GM19193 (cell line): ENCODE measurements around the gene COL23A1.
A peak's percentile ranks its signal among the peaks of the same experiment; 100 is the strongest.

ENCODE experiments used
- POLR2A ChIP-seq: IDR thresholded peaks from 4 replicates; pipeline ENCODE4 v1.6.1; 2011; ENCODE audit not compliant: insufficient read depth, insufficient read length; ENCODE audit errors: extremely low read depth

COL23A1 gene

DNA sequence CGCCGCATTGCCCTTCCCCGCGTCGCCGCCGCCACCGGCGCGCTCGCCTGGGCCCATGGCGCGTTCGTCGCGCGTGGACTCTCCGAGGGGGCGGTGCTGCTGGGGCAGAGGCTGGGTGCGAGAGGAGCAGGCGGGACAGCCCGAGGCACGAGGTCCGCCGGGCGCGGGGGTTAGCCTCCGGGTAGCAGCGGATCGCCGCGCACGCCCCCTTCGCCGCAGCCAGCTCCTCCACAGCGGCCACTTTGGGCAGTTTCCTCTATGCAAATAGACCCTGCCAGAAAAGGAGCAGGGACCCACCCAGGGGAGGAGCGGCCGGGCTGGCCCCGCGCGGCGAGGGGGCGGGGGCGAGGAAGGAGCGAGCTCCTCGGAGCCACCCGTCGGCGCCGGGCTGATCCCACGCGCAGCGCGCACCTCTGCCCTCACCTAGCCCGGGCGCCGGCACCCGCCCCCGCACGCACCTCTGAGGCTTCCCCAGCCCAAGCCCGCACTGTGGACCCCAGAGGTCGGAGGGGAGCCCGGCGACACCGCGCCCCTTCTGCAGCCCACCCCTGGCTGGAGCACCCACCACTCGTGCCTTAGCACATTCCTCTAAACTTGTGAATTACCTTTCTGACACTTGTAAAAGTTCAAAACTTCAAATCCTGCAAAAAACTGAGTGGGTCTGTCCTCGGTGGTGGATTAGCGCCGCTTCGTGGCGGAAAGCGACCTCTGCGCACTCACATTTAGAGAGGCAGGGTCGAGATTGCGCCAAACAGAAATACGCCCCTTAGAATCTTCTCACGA lies at the start of gene COL23A1:
Gene COL23A1 (minus strand): TSS at position 253 of the 783 bp plus-strand sequence.
- no peak for TF ChIP-seq POLR2A

DNA sequence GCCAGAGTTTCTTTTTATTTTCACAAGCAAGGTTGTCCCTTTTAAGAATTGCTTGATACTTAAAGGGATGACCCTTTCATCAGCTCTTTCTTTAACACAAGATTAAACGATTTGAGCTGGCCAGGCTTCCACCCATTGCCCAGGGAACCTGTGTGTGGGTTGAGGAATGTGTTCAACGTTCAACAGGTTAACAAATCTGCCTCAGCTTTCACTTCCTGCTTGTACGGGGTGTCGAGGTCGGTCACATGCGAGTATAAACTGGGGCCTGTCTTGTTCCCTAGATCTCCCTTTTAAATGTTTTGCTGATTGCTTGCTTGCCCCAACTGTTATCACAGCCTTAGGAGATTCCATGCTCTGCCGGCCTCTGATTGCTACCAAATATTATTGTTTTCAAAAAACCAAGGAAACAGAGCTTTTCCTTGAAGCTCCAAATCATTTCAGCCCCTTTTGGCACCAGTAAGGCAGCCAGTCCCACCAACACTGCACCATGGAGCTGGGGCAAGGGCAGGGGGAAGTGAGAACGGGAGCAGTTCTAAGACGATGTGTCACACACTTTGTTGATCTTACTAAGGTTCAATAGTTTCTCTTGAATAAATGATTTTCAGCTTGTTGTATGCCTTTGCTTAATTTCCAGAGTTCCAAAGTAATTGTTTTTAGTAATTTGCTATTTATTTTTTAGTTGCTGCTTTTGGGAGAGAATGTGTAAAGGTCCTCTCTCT lies 47.3 kb upstream of the COL23A1 start:
- TF ChIP-seq POLR2A, result no peak

DNA sequence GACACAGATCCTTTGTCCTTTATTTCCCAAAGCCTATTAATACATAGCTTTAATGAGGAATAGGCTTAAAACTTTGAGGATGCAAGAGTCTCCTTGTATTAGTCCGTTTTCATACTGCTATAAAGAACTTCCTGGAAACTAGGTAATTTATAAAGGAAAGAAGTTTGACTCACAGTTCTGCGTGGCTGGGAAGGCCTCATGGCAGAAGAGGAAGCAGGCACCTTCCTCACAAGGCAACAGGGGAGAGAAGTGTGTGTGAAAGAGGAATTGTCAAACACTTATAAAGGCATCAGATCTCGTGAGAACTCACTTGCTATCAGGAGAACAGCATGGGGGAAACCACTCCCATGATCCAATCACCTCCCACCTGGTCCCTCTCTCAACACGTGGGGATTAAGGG lies 42.1 kb upstream of the COL23A1 start:
- TF ChIP-seq POLR2A, result no peak

DNA sequence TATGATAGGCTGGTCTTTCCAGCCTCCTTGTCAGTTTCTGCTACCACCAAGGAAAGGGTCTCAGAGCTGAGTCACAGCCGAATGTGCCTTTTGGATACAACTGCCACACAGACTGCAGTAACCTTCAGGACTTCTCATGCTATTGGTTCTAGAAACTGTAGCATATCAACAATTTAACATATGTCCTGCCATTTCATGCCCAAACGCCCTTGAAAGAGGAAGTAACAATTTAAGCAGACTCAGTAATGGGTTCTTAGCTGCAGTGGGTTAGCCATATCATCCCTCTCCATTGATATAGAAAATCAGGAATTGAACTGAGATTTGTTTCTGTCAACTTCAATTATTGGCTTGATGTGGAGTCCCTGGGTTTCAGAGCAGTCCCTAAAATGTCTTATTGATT lies 40.8 kb upstream of the COL23A1 start:
- TF ChIP-seq POLR2A, result no peak

DNA sequence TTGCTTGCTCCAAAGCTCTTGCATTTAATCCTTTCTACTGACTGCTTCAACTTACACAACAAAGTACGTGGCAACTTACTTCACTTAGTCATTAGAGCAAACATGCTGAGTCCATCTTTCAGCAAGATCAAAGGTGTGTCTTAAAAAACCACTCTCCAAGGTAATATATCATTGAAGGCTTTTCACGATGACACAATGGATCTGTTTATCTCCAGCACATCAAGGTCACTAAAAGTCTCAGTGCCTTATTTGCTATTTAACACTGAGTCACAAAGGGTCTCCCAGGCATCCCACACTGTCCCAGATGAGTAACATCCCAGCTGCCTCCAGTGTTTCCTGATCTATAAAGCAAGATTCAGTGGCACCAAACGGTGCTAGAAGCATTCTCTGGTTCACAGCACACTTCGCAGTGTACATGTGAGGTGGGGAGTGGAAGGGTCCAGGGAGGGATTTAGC lies 40.3 kb upstream of the COL23A1 start:
- no peak for TF ChIP-seq POLR2A

DNA sequence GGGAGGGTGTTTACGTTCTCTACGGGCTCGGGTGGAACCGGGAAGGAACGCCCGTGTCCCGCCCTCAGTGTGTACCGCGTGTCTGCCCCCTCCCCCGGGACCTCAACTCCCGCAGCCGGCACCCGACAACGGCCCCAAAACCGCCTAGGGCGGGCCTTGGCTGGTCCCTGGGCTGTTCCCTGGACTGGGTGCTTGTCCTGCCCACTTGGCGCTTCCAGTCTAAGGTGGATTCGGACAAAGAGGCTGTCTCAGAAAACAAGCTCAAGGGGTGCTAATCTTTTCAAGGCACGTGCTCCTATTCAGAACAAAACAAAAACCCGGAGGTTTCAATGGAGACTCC lies 37.0 kb upstream of the COL23A1 start:
- no peak for TF ChIP-seq POLR2A

DNA sequence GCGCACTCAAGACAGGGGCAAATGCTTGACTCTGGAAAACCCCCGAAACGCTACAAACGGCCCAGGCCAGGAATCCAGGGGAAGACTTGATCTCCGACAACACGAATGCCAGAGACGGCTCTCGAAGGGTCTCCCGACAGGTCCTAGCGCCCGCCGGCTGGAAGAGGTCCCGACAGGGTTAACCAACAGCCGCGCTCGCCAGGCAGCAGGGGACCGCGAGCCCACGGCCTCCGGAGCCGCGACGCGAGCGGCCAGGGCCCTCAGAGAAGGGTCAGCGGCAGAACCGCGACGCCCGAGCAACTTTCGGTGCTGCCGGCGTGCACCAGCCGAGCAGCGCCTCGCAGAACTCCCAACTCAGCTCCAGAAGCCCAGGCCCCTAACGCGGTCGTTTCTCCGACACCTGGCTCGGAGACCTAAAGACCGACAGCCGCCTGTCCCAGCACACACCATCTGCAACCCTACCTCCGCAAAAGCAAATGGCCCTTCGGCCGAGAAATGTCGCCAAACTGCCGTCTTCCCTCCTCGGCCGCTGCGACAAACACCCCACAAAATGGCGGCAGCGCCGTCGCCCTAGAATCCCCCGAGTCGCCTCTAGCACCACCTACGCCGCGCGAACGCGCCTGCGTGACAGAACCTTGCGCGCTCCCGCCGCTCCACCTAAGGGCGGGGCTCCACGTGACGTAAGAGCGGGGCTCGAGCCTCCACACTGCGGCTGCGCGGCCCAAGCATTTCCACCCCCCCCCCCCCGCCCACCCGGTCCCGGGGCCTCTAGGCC lies 36.5 kb upstream of the COL23A1 start, which contains the start of gene CLK4:
Gene CLK4 (minus strand): TSS at position 567 of the 775 bp plus-strand sequence. CDS start 3,634 bp downstream, outside the sequence.
- TF ChIP-seq POLR2A, result peak; percentile 94

DNA sequence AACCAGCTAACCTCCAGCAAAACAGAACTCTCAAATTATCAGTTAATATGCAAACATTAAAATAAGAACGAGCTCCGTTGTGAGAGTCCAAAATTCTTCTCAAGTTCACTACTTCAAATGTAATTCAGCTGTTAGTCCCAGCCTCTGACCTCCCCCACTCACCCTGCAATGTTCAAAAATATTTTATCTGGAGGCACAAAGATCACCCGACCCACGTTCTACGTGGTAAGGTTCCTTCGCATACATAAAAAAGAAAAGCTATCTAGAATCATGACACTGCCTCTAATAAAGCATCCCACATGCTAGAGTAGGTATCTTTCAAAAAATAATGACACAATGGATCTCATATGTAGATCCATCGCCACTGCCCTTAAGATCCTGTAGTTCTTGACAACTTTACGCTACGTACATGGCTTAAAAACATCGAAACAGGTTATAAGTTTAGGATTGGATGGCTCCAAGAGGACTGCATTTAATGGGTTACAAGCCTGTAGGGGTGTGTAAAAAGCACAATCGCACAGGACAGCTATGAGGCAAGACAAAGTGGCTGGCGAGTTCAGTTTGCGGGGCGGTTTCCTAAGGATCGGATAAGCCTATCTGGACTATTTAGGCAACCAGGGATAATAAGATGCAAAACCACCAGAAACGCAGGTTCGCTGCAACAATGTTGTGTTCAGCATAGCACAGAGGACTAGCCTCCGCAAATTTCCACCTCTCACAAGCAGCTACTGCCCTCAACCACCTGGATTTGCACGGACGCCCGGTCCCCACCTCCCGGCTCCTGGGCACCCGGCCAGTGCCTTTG lies 35.7 kb upstream of the COL23A1 start:
- TF ChIP-seq POLR2A, result no peak

DNA sequence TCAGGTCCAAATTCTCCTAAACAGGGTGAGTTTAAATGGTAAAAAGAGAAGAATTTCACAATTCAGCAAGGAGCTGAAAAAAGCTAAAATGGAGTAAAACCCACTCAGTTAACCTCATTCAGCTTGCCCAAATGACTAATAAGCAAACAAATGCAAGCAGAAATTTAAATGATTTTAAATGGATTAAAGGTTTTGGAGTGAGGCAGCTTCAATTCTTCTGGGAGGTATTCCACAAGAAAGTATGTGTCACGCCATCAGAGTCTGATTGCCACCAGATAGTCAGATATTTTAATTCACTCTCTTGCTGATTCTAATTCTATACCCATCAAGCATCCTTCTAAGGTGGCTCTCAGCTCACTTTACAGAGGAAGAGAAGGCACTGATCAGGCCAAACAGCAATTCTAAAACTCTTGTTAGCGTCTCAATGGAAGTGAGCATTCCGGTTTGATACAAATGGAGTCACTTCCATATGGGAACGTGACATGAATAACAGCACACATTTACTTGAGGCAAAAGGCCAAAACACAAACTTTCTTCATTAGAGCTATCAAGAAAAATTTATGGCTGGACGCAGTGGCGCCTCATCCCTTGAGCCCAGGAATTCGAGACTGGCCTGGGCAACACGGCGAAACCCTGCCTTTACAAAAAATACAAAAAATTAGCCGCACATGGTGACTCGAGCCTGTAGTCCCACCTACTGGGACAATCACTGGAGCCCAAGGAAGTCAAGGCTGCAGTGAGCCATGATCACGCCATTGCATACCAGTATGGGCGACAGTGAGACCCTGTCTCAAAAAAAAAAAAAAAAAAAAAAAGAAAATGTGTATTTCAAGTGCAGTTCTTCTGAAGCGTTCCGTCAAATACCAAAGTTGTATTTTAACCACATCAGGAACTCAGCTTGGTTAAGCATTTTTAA lies 34.7 kb upstream of the COL23A1 start:
- TF ChIP-seq POLR2A, result no peak

DNA sequence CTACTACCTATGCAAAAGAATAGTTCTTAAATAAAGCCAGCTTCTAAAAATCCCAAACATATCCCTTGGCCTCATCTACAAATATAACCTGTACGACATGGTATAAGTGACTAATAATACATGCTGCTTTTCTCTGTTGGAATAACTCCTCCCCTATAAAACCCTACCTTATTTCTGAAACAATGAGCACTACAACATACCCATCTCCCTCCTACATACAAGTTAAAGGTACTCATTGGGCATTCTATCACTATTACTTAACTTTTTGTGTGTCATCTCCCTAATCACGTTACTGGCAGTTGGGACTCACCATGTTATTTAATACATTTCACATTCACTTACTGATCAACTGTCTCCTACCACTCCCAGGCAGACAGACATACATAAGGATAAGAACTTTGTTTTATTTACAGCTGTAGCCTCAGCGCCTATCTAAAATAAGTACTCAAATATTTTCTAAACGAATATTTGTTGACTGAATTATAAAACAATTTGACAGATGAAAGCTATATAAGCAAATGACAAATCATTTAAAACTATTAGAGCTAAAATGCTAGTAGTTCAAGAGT lies 32.6 kb upstream of the COL23A1 start:
- no peak for TF ChIP-seq POLR2A

DNA sequence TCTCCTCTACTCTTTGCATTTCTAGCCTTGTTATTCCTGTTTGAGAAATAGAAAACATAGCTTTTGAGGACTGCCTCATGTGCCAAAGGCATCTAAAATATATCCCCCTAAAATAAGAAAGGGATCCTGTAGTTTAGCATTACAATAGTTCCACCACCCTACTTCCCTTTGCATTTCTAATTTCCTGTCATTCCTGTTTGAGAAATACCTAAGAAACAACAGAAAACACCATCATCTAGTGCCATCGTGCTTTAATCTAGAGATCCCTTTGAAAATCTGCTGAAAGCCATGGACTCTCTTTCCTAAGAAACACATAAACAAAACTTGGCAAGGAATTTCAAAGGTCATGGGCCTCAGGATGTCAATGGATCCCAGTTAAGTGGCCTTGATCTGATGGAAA lies 29.2 kb upstream of the COL23A1 start:
- TF ChIP-seq POLR2A, result no peak

DNA sequence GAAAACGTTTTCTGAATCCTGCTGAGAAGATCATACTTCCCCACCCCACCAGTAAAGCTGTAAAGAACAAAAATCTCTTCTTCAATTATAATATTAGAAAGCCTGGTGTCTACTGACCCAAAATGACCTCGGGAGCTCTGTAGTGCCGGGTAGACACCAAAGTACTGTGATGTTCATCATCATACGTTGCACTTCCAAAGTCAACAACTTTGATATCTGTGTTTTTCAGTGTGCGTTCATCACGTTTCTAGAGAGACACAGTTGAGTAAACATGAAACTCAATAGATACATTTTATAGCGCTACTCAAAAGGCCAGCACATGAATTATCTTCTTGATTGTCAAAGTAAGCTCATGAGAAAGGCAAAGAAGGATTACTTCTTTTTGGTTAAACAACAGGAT lies 22.1 kb upstream of the COL23A1 start:
- no peak for TF ChIP-seq POLR2A

DNA sequence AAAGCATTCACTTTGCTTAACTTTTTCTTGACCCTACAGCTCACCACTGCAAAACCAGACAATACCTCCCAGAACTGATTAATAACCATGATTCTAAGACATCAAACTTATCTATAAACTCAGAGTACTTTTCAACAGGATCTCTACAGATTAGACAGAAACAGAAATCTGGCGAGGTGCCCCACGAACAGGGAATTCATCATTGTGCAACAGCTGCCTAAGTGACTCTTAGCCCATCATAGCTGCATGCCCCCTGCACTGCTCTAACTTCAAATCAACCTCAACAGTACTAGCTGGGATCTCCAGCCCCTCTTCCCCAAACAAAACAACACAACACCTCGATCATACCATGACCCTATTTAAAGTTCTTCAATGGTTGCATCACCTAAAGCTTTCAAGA lies 16.1 kb upstream of the COL23A1 start:
- TF ChIP-seq POLR2A, result no peak
